Activated CD4-positive, alpha-beta T cell treated with anti-CD3 and anti-CD28 coated beads, Interleukin-2, amount 50 U/mL, for 24 hours (primary cell): ENCODE measurements around the gene RHOT2.
A peak's percentile ranks its signal among the peaks of the same experiment; 100 is the strongest.

ENCODE experiments used
- DNase-seq, 2 donors: peaks; one replicate each; pipeline ENCODE4 v3.0.0-alpha.2; 2020; ENCODE audit warnings: low read depth in 1 of 2, low spot score in 1 of 2

RHOT2 gene

DNA sequence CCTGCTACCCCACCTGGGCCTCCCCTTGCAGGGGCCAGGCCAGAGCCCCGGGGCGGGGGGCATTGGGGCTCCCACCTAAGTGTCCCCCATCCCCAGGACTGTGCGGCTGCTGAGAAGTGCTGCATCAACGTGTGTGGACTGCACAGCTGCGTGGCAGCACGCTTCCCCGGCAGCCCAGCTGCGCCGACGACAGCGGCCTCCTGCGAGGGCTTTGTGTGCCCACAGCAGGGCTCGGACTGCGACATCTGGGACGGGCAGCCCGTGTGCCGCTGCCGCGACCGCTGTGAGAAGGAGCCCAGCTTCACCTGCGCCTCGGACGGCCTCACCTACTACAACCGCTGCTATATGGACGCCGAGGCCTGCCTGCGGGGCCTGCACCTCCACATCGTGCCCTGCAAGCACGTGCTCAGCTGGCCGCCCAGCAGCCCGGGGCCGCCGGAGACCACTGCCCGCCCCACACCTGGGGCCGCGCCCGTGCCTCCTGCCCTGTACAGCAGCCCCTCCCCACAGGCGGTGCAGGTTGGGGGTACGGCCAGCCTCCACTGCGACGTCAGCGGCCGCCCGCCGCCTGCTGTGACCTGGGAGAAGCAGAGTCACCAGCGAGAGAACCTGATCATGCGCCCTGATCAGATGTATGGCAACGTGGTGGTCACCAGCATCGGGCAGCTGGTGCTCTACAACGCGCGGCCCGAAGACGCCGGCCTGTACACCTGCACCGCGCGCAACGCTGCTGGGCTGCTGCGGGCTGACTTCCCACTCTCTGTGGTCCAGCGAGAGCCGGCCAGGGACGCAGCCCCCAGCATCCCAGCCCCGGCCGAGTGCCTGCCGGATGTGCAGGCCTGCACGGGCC, 35.2 kb upstream of the RHOT2 start:
- DNase-seq = no peak

DNA sequence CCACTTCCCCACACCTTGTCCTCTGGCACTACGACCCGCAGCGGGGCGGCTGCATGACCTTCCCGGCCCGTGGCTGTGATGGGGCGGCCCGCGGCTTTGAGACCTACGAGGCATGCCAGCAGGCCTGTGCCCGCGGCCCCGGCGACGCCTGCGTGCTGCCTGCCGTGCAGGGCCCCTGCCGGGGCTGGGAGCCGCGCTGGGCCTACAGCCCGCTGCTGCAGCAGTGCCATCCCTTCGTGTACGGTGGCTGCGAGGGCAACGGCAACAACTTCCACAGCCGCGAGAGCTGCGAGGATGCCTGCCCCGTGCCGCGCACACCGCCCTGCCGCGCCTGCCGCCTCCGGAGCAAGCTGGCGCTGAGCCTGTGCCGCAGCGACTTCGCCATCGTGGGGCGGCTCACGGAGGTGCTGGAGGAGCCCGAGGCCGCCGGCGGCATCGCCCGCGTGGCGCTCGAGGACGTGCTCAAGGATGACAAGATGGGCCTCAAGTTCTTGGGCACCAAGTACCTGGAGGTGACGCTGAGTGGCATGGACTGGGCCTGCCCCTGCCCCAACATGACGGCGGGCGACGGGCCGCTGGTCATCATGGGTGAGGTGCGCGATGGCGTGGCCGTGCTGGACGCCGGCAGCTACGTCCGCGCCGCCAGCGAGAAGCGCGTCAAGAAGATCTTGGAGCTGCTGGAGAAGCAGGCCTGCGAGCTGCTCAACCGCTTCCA, 34.4 kb upstream of the RHOT2 start:
- DNase-seq = no peak

DNA sequence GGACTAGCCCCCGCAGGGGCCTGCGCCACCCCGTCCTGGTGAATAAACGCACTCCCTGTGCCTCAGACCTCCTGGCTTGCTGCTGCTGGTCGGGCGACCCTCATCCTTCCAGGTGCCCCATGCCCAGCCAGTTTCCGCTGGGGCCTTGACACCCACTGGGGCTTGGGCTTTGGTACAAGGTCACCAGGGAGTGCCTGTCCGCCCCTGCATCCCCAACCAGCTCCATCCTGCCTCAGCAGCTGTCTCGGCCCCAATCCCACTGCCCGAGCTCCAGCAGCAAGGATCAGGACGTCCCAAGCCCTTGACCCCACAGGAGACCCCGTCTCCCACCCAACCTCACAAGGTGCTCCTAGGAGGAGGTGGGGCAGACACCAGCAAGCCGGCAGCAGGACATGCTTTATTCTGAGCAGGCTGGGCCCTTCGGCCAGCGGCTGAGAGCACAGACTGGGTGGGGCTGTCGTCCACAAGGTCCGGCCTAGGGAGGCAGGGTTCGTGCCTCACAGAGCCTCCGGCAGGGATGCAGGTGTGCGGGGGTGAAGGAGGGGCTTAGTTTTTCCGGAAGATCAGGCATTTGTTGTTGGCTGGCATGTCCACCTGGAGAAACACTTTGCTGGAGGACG, 33.8 kb upstream of the RHOT2 start:
- DNase-seq = no peak

DNA sequence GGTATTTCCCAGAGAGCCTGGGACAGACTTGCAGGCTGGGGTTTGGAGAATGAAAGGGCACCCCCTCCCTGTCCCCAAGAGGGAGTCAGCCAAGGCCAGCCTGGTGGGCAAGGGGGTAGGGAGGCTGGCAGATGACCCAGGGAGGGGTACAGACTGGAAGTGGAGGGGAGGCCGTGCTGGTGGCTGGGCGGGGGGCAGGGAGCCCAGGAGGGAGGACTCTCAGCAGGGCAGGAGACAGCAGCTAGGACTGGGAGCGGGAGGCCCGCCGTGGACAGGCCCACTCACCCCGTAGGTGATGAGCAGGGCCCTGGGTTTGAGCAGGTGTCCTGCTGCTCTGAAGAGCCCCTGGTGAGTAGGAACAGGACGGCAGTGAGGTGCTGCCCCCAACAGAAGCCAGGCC, 32.9 kb upstream of the RHOT2 start:
- DNase-seq = no peak

DNA sequence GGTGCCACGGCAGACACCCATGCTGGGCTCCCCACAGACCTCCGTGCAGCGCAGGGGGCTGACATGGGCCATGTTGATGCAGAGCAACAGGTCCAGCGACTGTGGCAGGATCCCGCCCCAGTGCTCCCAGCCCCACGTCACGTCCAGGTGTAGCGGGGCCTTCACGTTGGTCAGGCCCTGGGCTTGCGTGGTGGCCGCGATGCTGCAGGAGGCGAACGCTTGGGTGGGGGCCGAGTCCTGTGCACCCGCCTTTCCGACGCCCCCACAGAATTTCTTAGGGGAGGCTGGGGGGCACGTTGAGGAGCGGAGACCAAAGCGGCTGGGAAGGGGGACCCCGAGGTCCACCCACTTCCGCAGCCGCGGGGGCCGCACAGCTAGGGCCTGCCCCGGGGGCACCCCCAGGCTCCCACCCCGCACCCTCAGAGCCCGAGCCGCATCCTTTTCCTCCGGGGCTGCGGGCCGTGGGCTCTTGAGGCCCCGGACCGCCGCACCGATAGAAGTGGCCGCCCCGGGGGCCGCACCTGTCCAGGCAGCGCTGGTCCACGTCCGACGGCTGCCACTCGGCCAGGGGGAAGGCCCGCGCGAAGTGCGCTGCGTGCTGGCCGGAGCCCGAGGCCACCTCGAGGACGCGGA, 32.2 kb upstream of the RHOT2 start:
- no peak for DNase-seq

DNA sequence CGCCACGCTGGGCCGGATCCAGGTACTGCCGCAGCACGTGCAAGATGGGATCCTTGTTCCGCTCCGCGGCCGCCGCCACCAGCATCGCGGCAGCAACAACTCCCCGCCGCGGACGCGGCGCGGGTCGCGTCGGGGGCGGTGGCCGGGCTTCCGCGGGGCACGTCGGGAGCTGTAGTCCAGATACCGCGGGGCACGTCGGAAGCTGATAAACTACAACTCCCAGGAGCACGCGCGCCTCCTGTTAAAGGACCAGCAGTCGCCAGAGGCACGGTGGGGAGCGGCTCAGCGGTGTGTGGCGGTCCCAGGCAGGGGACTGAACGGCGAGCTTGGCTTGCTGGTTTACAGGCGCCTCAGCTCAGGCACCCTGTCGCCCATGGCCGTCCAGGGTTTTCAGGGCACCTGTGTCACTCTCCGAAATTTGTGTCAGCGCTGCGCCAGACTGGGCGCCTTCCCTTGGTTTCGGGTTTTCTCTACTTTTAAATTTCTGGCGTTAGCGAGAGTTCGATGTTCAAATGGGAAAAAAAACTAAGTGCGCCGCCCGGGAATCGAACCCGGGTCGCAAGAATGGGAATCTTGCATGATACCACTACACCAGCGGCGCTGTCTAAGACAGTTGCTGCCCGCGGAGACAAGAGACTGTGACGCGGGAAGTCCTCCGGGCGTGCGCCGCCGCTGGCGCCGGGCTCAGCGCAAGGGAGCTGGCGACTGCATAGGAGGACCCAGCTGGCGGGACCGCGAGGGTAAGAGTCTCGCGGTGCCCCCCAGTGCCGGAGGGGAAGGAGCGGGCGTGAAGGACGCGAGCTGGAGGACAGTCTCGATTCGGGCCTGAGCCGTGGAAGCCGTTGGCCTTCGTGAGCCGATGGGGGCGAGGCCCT, 31.5 kb upstream of the RHOT2 start, which contains the start of gene METTL26:
Gene METTL26 (minus strand): TSS at position 100 of the 875 bp plus-strand sequence. CDS start 15 bp downstream, at position 85.
- peak; percentile 91 to 98 for DNase-seq

DNA sequence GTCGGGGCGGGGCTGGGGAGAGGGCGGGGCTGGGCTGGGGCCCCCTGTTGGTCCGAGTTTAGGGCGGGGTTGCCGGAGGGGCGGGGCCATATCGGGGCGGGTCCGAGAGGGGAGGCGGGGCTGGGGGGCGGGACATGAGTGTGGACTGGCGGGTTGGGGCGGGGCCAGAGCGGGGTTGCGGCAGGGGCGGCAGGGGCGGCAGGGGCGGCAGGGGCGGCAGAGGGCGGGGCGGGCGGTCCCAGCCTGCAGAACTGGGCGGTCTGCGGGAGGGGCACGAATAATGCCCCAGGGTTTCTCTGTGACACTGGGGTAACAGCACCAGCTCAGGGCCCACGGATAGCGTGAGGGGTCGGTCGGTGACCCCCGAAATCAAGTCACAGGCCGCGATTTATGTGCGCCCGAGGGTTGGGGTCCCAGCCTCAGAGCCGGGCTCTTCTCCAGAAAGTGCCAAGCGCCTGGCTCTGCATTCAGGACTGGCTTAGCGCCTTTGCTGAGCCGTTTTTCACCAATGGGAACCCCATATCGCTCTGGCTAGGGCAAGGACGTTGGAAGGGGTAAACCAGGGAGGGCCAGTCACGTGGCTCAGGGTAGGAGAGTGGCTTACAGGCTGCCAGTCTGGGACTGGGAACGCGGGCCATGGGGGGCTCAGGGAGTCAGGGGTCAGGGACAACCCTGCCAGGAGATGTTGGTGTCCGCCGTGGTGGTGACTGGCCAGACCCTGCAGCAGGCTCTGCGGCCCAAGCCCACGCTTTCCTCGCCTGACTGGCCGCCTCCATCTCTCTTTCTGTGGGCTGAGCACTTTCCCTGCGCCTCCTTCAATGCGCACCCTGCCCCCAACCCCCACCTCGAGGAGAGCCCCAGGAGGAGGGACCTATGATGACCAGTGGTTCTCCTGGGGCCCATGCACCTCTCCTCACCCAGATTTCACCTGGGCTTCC, 30.6 kb upstream of the RHOT2 start:
- DNase-seq = peak in 1 of 2 donors; percentile 88

DNA sequence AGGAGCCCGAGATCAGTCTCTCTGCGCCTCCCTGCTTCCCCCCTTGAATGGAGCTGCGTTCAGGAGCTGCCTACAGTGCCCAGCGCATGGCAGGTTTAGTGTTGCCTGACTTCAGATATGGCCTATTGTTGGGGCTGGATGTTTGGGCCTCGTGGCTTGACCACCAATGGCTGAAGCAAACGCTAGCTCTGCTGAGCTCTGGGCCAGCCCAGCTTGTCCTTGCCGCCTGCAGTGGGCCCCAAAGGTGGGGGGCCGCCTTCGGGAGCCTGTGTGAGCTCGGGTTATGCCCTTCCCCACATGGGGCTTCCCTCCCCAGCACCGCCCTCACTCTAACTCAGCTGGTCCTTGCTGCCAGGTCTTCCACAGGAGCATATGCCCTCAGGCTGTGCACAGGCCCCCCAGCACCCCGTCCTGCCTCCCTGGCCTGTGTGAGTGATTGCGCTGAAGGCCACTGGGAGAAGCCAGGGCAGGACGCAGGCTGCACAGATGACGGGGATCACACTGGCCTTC, 29.8 kb upstream of the RHOT2 start:
- no peak for DNase-seq

DNA sequence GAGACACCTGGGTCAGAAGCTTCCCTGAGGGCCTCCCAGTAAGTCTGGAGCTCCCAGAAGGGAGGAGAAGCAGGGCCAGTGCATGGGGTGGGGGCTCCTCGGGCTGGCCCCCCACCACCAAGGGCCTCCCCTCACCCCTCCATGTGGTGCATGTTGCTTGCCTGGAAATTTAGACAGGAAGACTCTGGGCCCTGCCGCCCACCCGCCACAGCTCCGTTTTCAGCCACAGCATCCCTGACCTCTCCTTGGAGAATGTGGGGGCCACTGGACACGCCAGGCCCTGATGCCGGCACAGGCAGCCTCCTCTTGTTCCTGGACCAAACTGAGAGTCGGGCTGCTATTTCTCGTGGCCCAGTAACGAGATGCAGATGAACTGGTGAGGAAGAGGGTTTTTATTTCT, 29.1 kb upstream of the RHOT2 start:
- no peak for DNase-seq

DNA sequence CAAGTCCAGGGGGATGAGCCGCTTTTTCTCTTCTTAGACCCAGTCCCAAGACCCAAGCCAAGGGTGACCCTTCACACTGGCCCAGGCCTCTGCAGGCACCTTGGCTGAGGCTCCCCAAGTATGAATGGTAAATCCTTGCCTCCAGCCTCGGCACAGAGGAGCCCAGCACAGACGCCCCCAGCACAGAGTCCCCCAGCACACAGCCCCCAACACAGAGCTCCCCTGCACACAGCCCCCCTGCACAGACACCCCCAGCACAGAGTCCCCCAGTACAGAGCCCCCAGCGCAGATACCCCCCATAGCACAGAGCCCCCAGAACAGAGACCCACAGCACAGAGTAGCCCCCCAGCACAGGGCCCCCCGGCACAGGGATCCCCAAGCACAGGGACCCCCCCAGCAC, 27.3 kb upstream of the RHOT2 start:
- DNase-seq = no peak

DNA sequence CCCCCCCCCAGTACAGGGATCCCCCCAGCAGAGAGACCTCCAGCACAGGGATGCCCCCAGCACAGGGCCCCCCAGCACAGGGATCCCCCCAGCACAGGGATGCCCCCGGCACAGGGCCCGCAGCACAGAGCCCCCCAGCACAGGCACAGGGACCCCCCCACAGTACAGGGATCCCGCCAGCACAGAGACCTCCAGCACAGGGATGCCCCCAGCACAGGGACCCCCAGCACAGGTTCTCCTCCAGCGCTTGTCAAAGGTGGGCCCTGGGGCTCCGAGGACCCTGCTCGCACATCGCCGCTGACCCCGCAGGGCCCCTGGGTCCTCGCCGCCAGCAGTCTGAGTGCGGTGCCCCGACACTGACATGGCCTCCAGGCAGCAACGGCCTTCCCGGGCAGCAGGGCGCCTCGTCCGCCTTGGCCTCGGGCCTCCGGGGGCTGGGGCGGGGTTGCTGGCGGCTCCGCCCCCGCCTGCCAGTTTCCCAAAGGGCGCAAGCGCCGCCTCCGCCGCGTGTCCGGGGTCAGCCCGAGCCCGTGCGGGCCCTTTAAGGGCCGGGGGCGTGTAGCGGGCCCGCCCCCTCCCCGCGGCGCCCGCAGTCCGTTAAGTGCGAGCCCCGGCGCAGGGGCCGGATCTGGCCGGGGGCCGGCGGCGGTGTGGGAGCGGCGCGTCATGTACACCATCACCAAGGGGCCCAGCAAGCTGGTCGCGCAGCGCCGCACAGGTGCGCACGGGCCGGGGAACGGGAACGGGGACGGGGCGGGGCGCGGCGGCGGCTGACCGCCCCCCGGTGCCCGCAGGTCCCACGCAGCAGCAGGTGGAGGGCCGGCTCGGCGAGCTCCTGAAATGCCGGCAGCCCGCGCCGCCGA, 26.4 kb upstream of the RHOT2 start, which contains the start of gene MCRIP2:
Gene MCRIP2 (plus strand): TSS at position 503 of the 863 bp plus-strand sequence. CDS start 164 bp downstream, at position 667.
- DNase-seq = peak; percentile 52 to 58

DNA sequence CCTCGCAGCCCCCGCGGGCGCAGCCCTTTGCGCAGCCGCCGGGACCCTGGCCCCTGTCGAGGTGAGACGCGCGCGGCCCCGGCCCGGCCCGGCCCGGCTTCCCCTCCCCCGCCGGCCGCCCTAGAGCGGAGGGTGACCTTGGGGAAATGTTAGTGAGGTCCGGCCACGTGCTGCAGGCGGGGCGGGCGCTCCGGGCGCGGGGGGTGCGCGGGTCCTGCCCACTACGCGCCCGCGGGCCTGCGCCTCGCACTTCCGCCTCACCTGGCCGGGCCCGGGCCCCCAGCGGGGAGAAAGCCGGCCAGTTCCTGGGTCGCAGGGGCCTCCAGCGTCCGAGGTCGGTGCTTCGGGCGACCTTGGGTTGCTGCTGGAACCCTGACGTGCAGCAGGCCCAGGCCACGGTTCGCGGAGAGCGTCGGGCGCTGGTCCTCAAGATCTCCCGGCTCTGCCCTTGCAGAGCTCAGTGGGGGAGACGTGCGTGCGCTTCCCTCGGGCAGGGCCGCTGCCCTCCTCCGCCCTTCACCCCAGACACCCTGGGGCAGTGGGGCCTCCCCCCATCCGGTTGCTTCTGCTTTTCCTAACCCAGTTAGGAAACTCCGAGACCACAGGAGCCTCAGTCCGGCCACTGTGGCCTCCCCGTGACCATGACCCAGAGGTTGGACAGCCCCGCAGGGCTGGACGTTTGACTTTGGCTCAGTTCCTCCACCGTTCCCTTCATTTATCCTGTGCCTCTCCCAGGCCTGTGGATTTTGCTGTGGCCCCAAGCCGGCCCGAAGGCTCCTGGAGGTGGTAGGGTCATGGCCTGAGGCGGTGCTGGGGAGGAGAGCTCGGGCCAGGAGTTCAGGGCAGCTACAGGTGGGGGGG, 25.5 kb upstream of the RHOT2 start:
- DNase-seq = no peak

DNA sequence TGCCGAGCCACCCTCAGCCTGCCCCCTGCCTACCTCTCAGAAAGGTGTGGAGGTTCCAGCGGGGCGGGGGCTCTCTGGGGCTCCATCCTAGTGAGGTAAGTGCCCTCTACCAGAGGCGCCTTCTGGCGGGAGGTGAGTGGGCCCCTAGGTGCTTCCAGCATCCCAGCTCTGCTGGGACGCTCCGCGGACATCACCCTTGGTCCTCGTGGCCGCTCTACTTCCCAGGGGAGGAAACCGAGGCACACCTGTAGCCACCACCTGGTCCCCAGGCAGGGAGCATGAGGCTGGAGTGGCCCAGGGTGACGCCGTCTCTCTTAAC, 24.9 kb upstream of the RHOT2 start:
- no peak for DNase-seq

DNA sequence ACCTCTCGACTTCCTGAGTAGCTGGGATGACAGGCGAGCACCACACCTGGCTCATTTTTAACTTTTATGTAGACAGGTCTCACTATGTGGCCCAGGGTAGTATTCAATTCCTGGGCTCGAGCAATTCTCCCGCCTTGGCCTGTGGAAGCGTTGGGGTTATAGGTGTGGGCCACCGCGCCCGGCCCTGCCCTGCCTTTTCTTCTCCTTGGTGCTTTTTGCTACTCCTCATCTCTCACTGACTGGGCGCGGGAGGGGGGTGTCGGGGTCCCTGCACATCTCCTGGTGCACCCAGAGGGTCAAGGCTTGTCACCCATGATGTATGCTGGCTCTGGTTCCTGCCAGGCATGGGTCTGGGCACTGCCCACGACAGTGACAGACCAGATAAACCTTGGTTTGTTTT, 23.4 kb upstream of the RHOT2 start:
- no peak for DNase-seq

DNA sequence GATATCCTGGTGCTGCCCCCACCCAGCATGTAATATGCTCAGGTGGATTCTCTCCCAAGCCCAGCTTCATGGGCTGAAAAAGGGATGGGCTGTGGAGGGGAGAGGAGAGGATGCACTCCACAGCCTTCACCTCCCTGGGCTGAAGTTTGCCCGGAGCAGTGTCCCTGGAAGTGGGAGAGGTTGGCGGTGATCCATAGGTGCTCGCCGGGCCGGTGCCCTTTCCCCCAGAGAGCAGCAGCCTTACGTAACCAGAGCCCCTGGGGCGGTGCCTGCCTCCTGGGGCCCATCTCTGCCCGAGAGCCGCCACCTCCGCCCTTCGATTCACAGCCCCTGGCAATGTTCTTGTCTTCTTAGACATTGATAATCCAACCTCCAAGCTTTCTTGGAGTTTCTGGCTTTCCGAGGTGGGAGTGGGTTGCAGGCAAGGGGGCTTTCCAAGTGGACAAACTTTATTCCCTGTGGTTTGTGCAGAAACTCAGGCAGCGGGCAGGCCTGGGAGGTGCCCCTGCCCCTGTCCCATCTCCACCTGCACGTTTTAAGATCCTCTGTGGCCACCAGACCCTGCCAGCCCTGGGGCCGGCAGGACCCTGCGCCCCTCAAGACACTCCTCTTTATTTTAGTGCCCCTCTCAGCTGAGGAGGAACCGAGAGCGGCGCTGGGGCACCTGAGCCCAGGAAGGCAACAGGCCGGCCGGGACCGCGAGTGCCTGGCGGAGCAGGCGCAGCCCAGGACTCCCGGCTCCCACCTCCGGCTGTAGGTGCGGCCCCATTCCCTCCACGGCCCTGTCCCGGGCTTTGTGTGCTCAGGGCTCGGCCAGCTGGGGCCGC, 21.9 kb upstream of the RHOT2 start:
- no peak for DNase-seq

DNA sequence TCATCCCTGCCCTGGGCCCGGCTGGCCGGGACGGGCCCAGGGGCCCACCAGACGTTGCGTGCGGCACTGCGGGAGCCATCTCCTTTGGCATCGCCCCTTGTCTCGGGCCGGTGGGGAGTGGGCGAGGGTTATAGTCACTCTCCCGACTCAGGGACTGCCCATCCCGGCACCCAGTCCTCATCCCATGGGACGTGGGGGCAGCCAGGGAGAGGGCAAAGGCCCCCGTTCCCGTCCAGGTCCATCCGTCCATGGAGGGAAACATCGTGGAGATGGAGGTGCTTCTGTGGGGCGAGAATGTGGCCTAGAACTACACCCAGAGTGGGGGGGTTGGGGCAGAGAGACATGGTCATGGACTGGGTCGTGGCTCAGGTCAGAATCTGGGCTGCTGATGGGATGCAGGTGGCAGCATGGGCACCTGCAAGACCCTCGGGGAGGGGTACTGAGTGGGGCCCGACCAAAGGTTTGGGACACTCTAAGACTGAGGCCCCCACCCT, 21.2 kb upstream of the RHOT2 start:
- DNase-seq = no peak
